ENCODE data around the gene RET. TPM values are rescaled to one million over a fixed set of nuclear protein-coding genes. Genes with fewer than 3 reads are reported as not detected.

Gene RET
- total and polyA plus RNA-seq, 9 donors = 0.12 to 1.6 (median 0.75) TPM

DNA sequence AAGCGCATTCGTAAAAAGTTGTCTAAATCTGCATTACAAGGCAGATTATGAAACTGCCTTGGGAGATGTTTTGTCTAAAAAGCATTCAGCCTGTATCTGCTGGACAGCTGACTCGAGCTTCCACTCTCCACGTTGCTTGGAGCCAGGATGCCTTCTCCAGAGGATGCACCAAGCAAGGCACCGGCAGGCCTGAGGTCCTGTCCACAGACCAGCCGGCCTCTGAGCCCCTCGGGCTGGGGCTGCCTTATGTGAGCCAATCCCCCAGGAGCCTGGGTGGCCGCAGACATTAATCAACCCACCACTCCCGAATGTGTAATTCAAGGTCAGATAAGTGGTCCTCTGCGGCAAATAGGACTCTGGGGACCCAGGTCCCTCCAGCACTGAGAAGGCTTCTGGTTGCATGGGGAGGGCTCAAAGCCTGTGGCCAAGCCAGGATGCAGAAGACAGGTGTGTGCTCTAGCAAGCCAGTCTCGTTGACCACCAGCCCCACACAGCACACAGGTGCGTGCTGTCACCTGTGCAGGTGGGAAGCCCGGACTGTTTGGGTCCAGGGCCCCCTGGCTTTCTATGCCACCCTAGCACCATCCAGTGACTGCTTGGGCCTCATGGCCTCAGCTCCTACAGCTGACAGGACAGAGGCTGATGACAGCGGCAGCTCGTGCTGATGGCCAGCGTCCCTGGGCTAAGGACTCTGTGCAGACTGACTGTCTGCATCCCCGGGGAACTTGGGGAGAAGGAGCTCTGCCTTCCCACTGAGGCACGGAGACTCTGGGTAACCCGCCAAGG, 4.8 kb upstream of the RET start:
- Histone ChIP-seq H3K4me1 (ENCODE audit: insufficient read depth) (peaks cover 1% of the 10 kb centered on the region), H3K27me3 (no peaks in the 10 kb centered on the region), H3K36me3 (no peaks in the 10 kb centered on the region), H3K4me3 (no peak overlapping the region), H3K9me3 (no peaks in the 10 kb centered on the region), H3K27ac (no peak overlapping the region)
- intact Hi-C loops (cut with DNase I) = no loop called here
- TF ChIP-seq CTCF (IDR thresholded peaks at IDR 0.05) (no peak), EP300 (IDR thresholded peaks at IDR 0.05) (no peak), POLR2A (IDR thresholded peaks at IDR 0.05) (no peak)
- DNase-seq = no peak
- WGBS, 3 donors = 49 to 58% (median 57%) methylated on average over 16 to 19 of the region's 19 CpGs

- TF ChIP-seq POLR2A (IDR thresholded peaks at IDR 0.05) = no peak
- no peak for TF ChIP-seq EP300 (IDR thresholded peaks at IDR 0.05)
- TF ChIP-seq CTCF (IDR thresholded peaks at IDR 0.05) = no peak
- Histone ChIP-seq H3K4me3 (no peak overlapping the region), H3K36me3 (no peaks in the 10 kb centered on the region), H3K4me1 (ENCODE audit: insufficient read depth) (peaks cover 1% of the 10 kb centered on the region), H3K27ac (no peak overlapping the region), H3K27me3 (no peaks in the 10 kb centered on the region), H3K9me3 (no peaks in the 10 kb centered on the region)
- no peak for DNase-seq
- WGBS, 3 donors = 69 to 76% (median 74%) methylated on average over 3 of the region's 3 CpGs
- intact Hi-C loops (cut with DNase I) = no loop called here
Observed at GRCh38 chr10:43073191-43073590, 3.7 kb upstream of the RET start.

DNA sequence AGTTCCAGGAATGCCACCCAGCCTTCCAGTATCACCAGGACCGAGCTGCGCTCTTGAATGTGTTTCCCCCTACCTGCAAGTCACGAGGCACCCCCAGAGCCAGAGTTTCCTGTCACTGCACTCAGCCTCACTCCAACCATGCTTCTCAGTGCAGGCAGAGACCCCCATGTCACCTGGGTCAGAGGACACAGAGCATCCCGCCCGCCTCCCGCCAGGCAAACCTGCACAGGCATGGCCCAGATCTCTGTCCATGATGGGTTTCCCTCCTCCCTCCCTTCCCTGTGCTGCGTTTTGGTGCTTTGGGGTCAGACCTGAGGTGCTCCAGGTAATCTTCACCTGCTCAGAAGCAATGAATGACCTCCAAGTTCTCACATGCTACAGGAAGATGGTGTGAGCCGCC, 3.1 kb upstream of the RET start:
- 78 to 87% (median 87%) methylated on average over 8 of the region's 8 CpGs for WGBS, 3 donors
- no peaks in the 10 kb centered on the region for H3K27me3 ChIP-seq

DNA sequence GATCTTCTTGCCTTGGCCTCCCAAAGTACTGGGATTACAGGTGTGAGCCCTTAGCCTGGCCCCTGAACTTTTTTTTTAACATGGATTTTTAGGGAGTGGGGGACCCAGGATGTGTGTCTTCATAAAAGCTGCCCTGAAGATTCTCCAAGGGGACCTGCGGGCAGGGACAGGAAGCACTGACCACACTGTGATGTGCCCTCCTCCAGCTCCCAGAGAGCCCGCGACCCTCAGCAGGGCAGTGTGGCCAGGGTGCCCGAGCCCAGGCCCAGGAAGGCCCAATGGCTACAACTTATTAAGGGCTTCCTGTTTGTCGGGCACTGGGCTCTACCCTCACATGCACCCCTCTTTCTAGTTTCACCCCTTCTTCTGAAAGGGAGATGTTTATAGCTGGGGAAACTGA, 2.5 kb upstream of the RET start:
- WGBS, 3 donors = 84 to 86% (median 84%) methylated on average over 5 of the region's 5 CpGs
- H3K9me3 ChIP-seq = no peaks in the 10 kb centered on the region
- no peak overlapping the region for H3K4me3 ChIP-seq
- intact Hi-C loops (cut with DNase I) = no loop called here
- no peaks in the 10 kb centered on the region for H3K36me3 ChIP-seq
- H3K27ac ChIP-seq = no peak overlapping the region
- no peaks in the 10 kb centered on the region for H3K27me3 ChIP-seq
- DNase-seq = no peak
- TF ChIP-seq CTCF (IDR thresholded peaks at IDR 0.05) = no peak
- TF ChIP-seq POLR2A (IDR thresholded peaks at IDR 0.05) = no peak
- no peak for TF ChIP-seq EP300 (IDR thresholded peaks at IDR 0.05)
- peaks cover 1% of the 10 kb centered on the region for H3K4me1 ChIP-seq (ENCODE audit: insufficient read depth)

More for the DNA sequence above, 3.1 kb upstream of the RET start:
- Histone ChIP-seq H3K4me1 (ENCODE audit: insufficient read depth) (peaks cover 1% of the 10 kb centered on the region), H3K27ac (no peak overlapping the region), H3K4me3 (no peak overlapping the region), H3K9me3 (no peaks in the 10 kb centered on the region), H3K36me3 (no peaks in the 10 kb centered on the region)
- TF ChIP-seq EP300 (IDR thresholded peaks at IDR 0.05) = no peak
- TF ChIP-seq POLR2A (IDR thresholded peaks at IDR 0.05) = no peak
- intact Hi-C loops (cut with DNase I) = no loop called here
- no peak for DNase-seq

Data from ovary (tissue), 9 donors.